HG03520 (cell line): ENCODE measurements around the gene SMIM11.
A peak's percentile ranks its signal among the peaks of the same experiment; 100 is the strongest.
"Not testable (repeated sequence)": the region's sequence is repeated elsewhere in the genome, so short reads cannot be mapped to it uniquely, and the experiment has no call there.

Source experiments
- ATAC-seq: cut with Tn5 transposase; IDR thresholded peaks from one replicate; pipeline ENCODE4 v1.9.1; 2021; ENCODE audit warnings: mild to moderate bottlenecking, moderate library complexity; ENCODE audit not compliant: unreplicated experiment

The SMIM11 gene

DNA sequence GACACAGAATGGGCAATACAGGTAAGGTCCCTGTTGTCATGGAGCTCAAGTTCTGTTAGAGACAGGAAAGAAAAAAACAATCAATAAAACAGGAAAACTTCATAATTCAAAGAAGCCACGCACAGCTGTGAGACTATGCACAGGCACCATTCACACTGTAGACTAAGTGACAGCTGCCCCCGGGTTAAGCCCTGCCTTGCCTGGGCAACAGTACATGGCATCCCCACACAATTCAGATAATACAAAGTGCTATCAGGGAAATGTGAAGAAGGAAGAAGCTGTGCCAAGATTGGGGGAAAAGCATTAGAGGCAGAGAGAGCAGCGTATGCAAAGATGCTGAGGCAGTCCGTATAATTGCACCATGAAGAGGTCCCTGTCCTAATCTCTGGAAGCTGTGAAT lies 20.5 kb upstream of the SMIM11 start:
- ATAC-seq, result no peak

DNA sequence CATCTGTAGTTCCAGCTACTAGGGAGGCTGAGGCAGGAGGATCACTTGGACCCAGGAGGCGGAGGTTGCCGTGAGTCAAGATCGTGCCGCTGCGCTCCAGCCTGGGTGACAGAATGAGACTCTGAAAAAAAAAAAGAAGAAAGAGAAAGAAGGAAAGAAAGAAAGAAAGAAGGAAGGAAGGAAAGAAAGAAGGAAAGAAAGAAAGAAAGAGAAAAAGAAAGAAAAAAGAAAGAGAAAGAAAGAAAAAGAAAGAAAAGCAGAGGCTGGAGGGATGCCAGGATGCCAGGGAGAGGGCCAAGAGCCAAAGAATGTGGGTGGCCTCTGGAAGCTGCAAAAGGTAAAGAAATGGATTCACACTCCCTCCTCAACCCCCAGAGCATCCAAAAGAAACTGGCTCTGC lies 19.7 kb upstream of the SMIM11 start:
- ATAC-seq, result no peak

GRCh38 chr21:34357889-34358288 lies 17.4 kb upstream of the SMIM11 start:
- no peak for ATAC-seq

DNA sequence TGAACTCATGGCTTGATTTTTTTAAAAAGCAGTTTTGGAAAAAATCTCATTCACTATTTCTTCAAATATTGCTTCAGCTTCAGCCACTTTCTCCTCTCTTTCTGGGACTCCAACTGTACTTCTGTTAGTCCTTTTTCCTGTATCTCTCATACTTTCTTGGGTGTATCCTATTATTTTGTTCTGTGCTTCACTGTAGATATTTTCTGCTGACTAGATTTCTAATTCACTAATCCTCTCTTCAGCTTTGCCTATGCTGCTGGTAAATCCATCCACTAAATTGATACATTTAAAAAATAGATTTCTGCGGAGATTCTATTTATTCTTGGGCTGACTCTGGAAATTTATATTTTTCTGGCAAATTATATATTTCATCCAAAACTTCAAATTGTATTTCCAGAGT lies 16.4 kb upstream of the SMIM11 start:
- no peak for ATAC-seq

- no peak for ATAC-seq
Measured at GRCh38 chr21:34360488-34361241, 14.6 kb upstream of the SMIM11 start.

DNA sequence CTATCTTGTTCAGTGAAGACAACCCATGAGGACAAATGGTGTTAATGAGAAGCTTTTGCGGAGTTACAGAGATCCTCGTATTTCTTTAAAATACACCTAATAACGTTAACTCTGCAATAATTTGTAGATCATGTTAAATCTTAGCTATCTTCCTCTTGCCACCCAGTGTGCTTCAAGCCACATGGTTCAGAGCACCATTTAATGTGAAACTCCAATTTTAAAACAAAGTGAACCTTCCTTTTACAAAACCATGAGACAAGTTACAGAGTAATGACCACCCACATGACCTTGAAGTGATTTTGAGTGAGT lies 13.2 kb upstream of the SMIM11 start:
- ATAC-seq, result no peak

DNA sequence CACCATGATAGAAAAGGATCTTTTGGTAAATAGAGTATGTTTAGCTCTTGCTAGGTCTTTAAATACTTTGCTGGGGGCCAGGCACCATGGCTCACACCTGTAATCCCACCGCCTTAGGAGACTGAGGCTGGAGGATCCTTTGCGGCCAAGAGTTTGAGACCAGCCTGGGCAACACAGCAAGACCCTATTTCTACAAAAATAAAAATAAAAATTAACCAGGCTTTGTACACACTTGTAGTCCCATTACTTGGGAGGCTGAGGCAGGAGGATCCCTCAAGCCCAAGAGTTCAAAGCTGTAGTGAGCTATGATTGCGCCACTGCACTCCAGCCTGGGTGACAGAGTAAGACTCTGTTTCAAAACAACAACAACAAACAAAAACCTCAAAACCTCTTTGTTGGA lies 12.6 kb upstream of the SMIM11 start:
- no peak for ATAC-seq

DNA sequence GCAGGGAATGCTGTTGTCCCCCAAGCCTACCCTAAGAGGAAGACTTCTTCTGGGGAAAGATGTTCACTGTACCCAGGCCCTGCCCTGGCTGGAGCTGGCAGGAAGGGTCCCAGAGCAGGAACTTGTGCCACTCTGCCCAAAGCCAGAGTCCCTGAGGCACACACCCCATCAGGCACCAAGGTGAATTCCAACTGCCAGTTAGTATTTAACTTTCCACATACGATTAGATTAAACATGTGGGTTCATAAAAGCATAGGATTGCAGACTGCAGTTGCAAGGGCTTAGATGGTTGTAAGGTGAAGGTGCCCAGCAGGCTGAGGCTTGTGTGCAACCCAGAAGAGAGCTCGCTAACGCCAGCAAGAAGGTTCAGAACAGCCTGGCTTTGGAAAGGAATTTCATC lies 11.6 kb upstream of the SMIM11 start, which contains the start of gene KCNE2:
Gene KCNE2 (plus strand): TSS at position 274 of the 400 bp plus-strand sequence. CDS start 6,473 bp downstream, outside the sequence.
- no peak for ATAC-seq

DNA sequence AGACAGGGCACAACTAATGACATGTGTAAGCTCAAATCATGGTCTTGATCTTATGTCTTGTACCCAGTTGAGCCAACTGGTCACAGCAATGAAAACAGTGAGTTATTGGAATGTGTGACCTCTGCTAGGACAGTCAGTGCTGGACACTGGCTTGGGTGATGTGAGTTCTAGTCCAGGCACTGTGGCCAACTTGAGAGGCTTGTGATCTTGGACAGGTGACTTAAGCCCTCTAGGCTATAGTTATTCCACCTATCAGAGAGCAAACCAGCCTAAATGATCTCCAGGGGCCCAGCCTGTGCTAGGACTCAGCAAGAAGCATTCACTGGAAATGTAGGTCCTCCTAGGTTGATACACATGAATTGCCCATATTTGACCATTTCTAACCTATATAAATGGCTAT lies 10.4 kb upstream of the SMIM11 start:
- no peak for ATAC-seq

DNA sequence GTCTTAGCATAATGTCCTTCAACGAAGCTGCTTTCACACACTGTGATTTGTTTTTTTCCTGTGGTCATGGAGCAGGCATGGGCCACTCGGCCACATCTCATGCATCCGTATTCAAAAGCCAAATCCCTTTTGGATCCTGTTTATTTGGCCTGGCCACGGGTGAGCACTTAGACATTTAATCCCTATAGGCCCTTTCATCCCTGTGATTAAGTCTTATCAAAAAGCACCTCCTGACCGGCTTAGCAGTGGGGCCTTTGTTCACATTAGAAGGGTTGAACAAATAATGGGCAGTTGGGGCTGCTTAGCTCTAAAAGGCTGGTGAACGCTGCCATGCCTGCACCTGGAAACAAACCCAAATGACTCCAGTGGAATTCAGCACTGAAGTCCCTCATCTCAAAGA lies 9.5 kb upstream of the SMIM11 start:
- no peak for ATAC-seq

DNA sequence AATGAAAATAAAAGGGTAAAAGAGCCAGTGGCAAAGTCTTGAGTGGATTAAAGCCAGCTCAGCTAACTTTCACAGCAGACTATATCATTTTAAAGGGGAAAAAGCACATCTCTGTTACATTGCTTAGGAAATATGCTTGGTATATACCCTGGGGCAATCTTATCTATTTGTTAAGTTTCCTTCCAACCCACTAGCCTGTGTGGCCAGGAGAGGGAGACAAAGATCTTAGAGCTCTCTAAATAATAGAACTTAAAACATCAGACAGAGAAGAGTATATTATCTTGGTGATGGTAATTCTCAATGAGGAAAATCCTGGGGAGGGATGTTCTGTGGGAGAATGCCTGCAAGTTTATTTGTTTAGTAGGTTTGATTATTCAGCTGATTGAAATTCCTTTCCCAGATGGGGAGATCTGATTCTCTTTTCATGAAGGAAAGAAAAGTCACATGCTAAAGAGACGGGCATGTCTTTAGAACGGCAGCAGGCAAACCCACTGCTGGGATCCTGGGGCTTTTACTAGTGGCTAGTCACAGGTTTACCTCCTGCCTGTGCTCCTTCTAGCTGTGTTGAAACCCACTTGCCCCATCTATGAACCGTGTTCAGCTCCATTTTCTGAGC lies 7.9 kb upstream of the SMIM11 start:
- no peak for ATAC-seq

- no peak for ATAC-seq
Measured at GRCh38 chr21:34369741-34370140, 5.6 kb upstream of the SMIM11 start.

GRCh38 chr21:34372321-34372720 lies 3.0 kb upstream of the SMIM11 start:
- no peak for ATAC-seq

- ATAC-seq, result not testable (repeated sequence)
Measured at GRCh38 chr21:34374462-34374861, 845 bp upstream of the SMIM11 start.

DNA sequence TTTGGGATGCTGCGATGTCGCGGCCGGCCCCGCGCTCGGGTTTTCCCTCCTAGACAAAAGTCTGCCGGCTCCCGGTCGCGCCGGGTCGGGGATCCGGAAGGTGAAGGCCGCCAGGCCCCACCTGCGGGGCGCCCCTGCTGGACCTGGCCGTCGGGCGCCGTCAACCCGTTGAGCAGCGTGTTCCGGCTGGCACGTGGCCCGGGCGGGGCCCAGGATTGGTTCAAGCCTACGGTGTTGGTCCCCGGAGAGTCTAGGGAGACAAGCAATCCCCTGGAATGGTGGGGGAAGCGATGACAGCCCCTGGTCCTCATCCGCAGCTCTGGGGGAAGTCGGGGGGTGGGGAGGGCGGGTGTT lies 289 bp downstream of the SMIM11 start:
- peak; percentile 58 for ATAC-seq

- not testable (repeated sequence) for ATAC-seq
Measured at GRCh38 chr21:34383138-34383537, 7.8 kb downstream of the SMIM11 start.

DNA sequence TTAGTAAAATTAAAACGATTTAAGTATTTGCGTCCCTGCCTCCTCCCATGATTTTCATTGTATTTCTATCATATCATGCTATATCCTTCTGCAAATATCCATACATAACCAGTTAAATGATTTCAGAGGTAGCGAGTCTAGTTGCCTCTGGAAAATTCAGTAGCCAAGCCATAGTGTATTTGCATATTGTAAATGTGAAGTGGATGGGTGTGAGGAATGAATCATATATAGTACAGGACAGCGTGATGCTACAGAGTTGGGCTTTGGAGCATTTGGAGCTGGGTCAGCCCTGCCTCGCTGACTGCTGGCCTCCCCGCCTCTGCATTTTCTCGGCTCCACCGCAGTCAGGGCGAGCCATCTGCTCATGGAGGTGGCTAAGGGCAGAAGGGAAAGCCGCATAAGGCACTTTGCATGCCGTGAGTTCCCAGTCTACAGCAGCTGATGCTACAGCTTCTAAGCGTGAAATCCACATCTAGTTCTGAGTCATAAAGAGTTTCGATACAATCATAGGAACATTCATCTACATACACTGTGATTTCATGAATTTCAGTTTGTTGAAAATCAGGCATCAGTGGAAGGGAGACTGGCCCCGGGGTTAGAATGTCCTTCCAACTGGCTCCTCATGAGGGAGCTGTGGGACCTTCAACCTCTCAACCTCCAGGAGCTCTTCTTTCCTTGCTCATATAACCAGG lies 8.6 kb downstream of the SMIM11 start:
- peak; percentile 81 for ATAC-seq

GRCh38 chr21:34400522-34400921 lies 25.2 kb downstream of the SMIM11 start:
- not testable (repeated sequence) for ATAC-seq

DNA sequence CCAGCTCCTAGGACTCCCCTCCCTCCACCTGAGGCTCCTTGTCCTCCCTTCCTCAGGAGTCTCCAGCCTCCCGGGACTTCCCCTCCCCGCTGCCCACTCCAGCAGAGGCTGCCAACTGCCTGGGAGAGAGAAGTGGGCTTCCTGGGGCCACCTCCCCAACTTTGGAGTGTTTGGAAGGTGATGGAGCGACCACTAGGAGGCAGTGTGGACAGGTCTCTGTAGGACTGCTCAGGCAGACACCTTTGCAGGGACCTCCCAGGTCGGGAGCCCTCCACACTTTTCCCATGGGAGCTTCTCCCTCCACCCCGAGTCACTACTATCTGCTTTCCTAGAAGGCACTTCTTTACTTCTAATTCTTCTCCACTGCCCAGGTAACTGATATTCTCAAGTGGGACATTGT lies 29.4 kb downstream of the SMIM11 start:
- not testable (repeated sequence) for ATAC-seq

- not testable (repeated sequence) for ATAC-seq
Measured at GRCh38 chr21:34405686-34406085, 30.4 kb downstream of the SMIM11 start.

GRCh38 chr21:34406102-34406501 lies 30.8 kb downstream of the SMIM11 start:
- ATAC-seq, result not testable (repeated sequence)

DNA sequence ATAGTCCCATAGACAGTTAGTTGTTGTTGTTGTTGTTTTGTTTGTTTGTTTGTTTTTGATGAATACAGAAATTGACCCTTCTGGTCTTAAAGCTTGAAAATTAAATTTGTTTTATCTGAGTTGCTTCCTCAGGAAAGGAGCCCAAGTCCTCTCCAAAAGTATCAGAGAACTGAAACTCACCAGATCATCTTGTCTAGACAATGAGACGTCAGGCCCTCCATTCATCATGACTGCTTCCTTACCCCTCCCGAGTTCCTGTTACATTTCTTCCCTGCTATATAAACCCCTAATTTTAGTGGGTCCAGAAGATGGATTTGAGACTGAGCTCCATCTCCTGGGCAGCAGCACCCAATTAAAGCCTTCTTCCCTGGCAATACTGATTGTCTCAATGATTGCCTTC lies 31.4 kb downstream of the SMIM11 start:
- ATAC-seq, result not testable (repeated sequence)
